ENCODE data around the gene ZNF799.

Gene ZNF799

GRCh38 chr19:12380444-12380737 is 20.7 kb downstream of the ZNF799 start:
- no peak for TF ChIP-seq CTCF (IDR thresholded peaks at IDR 0.05; ENCODE audit: poor library complexity, severe bottlenecking)
- no peak for DNase-seq (ENCODE audit: low spot score)
- Histone ChIP-seq H3K27ac (ENCODE audit: poor library complexity, severe bottlenecking) (no peak overlapping the region), H3K4me1 (ENCODE audit: insufficient read depth, poor library complexity, severe bottlenecking) (no peaks in the 10 kb centered on the region), H3K4me3 (ENCODE audit: severe bottlenecking) (no peak overlapping the region), H3K27me3 (ENCODE audit: insufficient read depth, poor library complexity, severe bottlenecking) (no peaks in the 10 kb centered on the region), H3K36me3 (ENCODE audit: low read depth) (0 out of 2 replicates have a peak, but pooled peaks cover 9% of the 10 kb centered on the region), H3K9me3 (ENCODE audit: severe bottlenecking) (peaks cover 9% of the 10 kb centered on the region)
- no peak for ATAC-seq (ENCODE audit: low read depth)

- no peak overlapping the region for H3K27ac ChIP-seq (ENCODE audit: poor library complexity, severe bottlenecking)
- no peak for ATAC-seq (ENCODE audit: low read depth)
- H3K36me3 ChIP-seq (ENCODE audit: low read depth), result 0 out of 2 replicates have a peak, but pooled peaks cover 9% of the 10 kb centered on the region
- H3K27me3 ChIP-seq (ENCODE audit: insufficient read depth, poor library complexity, severe bottlenecking), result no peaks in the 10 kb centered on the region
- TF ChIP-seq CTCF (IDR thresholded peaks at IDR 0.05; ENCODE audit: poor library complexity, severe bottlenecking), result no peak
- H3K9me3 ChIP-seq (ENCODE audit: severe bottlenecking), result peaks cover 9% of the 10 kb centered on the region
- H3K4me3 ChIP-seq (ENCODE audit: severe bottlenecking), result no peak overlapping the region
- DNase-seq (ENCODE audit: low spot score), result no peak
- no peaks in the 10 kb centered on the region for H3K4me1 ChIP-seq (ENCODE audit: insufficient read depth, poor library complexity, severe bottlenecking)
Observed at GRCh38 chr19:12379732-12380443, 21.2 kb downstream of the ZNF799 start.

- ATAC-seq (ENCODE audit: low read depth) (no peak), DNase-seq (ENCODE audit: low spot score) (no peak)
- Histone ChIP-seq H3K36me3 (ENCODE audit: low read depth) (no peaks in the 10 kb centered on the region), H3K4me3 (ENCODE audit: severe bottlenecking) (no peak overlapping the region), H3K9me3 (ENCODE audit: severe bottlenecking) (peaks cover 7% of the 10 kb centered on the region), H3K27me3 (ENCODE audit: insufficient read depth, poor library complexity, severe bottlenecking) (no peaks in the 10 kb centered on the region), H3K27ac (ENCODE audit: poor library complexity, severe bottlenecking) (no peak overlapping the region), H3K4me1 (ENCODE audit: insufficient read depth, poor library complexity, severe bottlenecking) (no peaks in the 10 kb centered on the region)
- TF ChIP-seq CTCF (IDR thresholded peaks at IDR 0.05; ENCODE audit: poor library complexity, severe bottlenecking), result no peak
Observed at GRCh38 chr19:12374026-12374425, 27.0 kb downstream of the ZNF799 start.

GRCh38 chr19:12365236-12366162 is 35.6 kb downstream of the ZNF799 start, which contains the start of gene ZNF442:
Gene ZNF442, minus strand, starts transcription at chr19:12365683. Its CDS starts 2,052 bp downstream, at chr19:12363631.
- H3K36me3 ChIP-seq (ENCODE audit: low read depth), result no peaks in the 10 kb centered on the region
- no peaks in the 10 kb centered on the region for H3K4me1 ChIP-seq (ENCODE audit: insufficient read depth, poor library complexity, severe bottlenecking)
- TF ChIP-seq CTCF (IDR thresholded peaks at IDR 0.05; ENCODE audit: poor library complexity, severe bottlenecking), result peak; percentile 51
- peak; percentile 95 for DNase-seq (ENCODE audit: low spot score)
- peak; percentile 98 for ATAC-seq (ENCODE audit: low read depth)
- peak within 1 kb of the TSS; percentile 80 for H3K4me3 ChIP-seq (ENCODE audit: severe bottlenecking)
- peak within 1 kb of the TSS; percentile 38 for H3K27ac ChIP-seq (ENCODE audit: poor library complexity, severe bottlenecking)
- H3K9me3 ChIP-seq (ENCODE audit: severe bottlenecking), result no peaks in the 10 kb centered on the region
- H3K27me3 ChIP-seq (ENCODE audit: insufficient read depth, poor library complexity, severe bottlenecking), result no peaks in the 10 kb centered on the region
